Kidney epithelial cell (primary cell): Measurements from ENCODE around the gene NMNAT1. TPM values are rescaled to one million over a fixed set of nuclear protein-coding genes. Genes with fewer than 3 reads are reported as not detected.

Experiments used
- DNase-seq: peaks from one replicate; pipeline ENCODE4 v3.0.0-alpha.2; 2010; ENCODE audit warnings: low read depth
- H3K27me3 ChIP-seq: 2 replicates; pipeline ENCODE4 v1.6.0; 2011; ENCODE audit warnings: low read length; ENCODE audit not compliant: control insufficient read depth, insufficient read depth
- H3K36me3 ChIP-seq: 2 replicates; pipeline ENCODE4 v1.5.1; 2011; ENCODE audit warnings: low read length; ENCODE audit not compliant: control insufficient read depth, insufficient read depth
- H3K4me3 ChIP-seq: 2 replicates; pipeline ENCODE4 v1.5.1; 2011; ENCODE audit warnings: low read depth, mild to moderate bottlenecking, control low read depth, low read length
- total RNA-seq: library from RNA; depleted of rRNA; stranded (reverse); fragments of >200 nt; gene quantifications from 2 replicates; pipeline ENCODE4 v1.2.3, GENCODE V29; 2015
- TF ChIP-seq, protein P1 (sequence below): IDR thresholded peaks from 2 replicates; pipeline ENCODE4 v1.5.1; 2011; ENCODE audit warnings: mild to moderate bottlenecking, moderate library complexity, low read length, control low read depth, inconsistent platforms; ENCODE audit not compliant: insufficient read depth, poor library complexity, severe bottlenecking

Gene NMNAT1
- total RNA-seq, 1 donor from 2014 or later, result 8.9 TPM

DNA sequence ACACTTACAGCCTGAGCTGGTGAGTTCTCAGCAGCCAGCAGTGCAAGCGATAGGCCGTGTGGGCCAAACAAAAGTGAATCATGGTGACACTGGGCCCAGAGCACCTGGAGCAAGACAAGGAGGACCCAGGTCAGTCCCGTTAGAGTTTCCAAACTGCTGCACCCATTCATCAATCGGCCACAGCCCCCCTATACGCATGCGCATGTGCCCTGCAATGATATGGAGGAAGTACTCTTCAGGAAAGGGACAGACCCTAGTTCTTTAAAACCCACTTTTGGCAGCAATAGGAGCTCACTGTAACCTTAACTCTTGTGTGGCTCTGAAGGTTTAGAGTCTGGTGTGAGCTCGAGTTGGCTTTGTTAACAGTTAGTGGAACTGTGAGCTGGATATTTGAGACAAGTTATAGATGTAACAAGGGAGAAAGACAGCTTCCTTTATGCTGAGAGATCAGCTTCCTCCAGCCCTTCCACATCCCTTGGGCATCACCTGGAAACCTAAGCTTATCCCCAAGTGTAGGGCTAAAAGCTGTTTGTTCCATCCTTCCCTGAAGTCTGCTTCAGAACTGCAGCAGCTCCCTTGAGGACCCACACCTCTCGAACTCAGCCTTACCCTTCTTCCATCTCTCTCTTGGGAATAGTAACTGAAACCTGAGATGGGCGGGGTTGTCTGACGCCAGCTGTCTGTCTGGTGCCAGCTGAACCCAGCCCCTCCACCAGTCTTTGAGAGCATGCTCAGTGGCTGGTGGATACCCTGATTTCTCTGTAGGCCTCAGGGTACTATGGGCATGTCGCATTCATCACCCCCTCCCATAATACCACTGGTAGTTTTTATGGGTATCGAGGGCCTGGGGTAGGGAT is 17.7 kb downstream of the NMNAT1 start:
- H3K36me3 ChIP-seq, result no peaks in the 10 kb centered on the region
- no peak overlapping the region for H3K4me3 ChIP-seq
- no peak for DNase-seq
- TF ChIP-seq, protein P1, sequence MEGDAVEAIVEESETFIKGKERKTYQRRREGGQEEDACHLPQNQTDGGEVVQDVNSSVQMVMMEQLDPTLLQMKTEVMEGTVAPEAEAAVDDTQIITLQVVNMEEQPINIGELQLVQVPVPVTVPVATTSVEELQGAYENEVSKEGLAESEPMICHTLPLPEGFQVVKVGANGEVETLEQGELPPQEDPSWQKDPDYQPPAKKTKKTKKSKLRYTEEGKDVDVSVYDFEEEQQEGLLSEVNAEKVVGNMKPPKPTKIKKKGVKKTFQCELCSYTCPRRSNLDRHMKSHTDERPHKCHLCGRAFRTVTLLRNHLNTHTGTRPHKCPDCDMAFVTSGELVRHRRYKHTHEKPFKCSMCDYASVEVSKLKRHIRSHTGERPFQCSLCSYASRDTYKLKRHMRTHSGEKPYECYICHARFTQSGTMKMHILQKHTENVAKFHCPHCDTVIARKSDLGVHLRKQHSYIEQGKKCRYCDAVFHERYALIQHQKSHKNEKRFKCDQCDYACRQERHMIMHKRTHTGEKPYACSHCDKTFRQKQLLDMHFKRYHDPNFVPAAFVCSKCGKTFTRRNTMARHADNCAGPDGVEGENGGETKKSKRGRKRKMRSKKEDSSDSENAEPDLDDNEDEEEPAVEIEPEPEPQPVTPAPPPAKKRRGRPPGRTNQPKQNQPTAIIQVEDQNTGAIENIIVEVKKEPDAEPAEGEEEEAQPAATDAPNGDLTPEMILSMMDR, result no peak
- no peaks in the 10 kb centered on the region for H3K27me3 ChIP-seq

DNA sequence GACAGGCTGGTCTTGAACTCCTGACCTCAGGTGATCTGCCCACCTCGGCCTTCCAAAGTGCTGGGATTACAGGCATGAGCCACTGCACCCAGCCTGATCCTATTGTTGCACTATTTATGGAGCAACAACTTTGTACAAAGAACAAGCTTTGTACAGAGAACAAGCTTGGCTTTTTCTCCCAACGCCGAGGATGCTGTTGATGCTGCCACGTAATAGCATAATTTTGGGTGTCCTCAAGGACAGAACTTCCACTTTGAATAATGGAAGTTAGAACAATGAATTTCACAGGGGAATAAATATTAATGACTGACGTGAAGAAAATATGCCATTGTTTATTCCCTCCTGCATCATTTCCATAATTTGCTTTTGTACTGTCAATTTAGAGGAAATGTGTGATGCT is 41.0 kb downstream of the NMNAT1 start:
- TF ChIP-seq, protein P1, result no peak
- H3K27me3 ChIP-seq, result no peaks in the 10 kb centered on the region
- DNase-seq, result no peak

DNA sequence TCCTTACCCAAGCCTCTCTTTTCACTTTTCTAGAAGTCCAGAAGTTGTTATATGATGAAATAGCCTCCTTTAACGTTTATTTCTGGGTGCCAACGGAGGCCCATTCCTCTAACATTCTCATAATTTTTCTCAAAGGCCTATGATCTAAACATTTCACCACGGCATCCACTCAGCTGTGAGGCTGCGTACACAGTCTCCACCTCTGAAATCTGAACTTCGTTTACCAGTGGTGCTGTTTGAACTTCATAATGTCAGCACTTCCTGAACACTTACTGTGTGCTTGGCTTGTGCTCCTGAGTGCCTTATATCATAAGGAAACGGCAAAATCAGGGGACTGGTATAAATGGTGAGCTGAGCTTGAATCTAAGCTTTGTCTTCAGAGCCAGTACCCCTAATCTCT is 41.7 kb downstream of the NMNAT1 start:
- H3K27me3 ChIP-seq, result no peaks in the 10 kb centered on the region
- no peak overlapping the region for H3K4me3 ChIP-seq
- H3K36me3 ChIP-seq, result no peaks in the 10 kb centered on the region
- DNase-seq, result no peak
- TF ChIP-seq, protein P1, result no peak

More for the DNA sequence above, 41.0 kb downstream of the NMNAT1 start:
- Histone ChIP-seq H3K4me3 (no peak overlapping the region), H3K36me3 (no peaks in the 10 kb centered on the region)

DNA sequence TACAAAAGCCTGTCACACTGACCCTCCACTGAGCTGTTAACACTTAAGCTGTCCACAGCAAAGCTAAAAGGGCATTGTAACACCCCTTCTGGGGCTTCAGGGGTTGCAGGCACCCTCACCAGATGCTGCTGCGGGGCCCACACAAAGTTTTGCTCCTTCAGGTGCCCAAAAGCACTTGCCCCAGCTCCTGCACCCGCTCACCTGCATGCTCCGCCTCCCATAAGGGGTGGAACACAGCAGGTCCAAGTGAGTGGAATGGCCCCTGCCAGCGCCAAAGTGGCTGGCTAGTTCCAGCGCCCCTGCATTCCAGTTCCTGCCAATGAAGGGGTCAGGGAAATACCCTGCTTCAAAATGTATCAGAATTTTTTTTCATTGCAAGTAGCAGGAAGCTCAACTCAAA is 46.5 kb downstream of the NMNAT1 start:
- no peak for DNase-seq
- no peak overlapping the region for H3K4me3 ChIP-seq
- TF ChIP-seq, protein P1, result no peak
- no peaks in the 10 kb centered on the region for H3K36me3 ChIP-seq
- no peaks in the 10 kb centered on the region for H3K27me3 ChIP-seq

DNA sequence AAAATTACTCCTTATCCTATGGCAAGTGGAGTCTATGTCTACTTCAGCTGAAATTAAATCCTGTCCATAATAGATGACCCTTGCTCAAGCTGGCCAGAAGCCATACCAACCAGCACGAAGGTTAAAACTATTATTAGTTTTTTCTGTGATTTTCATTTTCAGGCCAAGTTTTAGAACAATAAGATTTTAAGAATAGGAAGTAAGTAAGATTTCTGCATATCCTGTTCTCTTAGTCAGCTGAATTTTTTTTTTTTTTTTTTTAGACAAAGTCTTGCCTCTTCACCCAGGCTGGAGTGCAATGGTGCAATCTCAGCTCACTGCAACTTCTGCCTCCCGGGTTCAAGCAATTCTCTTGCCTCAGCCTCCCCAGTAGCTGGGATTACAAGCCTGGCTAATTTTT is 47.7 kb downstream of the NMNAT1 start:
- DNase-seq, result no peak
- Histone ChIP-seq H3K4me3 (no peak overlapping the region), H3K36me3 (no peaks in the 10 kb centered on the region), H3K27me3 (no peaks in the 10 kb centered on the region)
- TF ChIP-seq, protein P1, result no peak

DNA sequence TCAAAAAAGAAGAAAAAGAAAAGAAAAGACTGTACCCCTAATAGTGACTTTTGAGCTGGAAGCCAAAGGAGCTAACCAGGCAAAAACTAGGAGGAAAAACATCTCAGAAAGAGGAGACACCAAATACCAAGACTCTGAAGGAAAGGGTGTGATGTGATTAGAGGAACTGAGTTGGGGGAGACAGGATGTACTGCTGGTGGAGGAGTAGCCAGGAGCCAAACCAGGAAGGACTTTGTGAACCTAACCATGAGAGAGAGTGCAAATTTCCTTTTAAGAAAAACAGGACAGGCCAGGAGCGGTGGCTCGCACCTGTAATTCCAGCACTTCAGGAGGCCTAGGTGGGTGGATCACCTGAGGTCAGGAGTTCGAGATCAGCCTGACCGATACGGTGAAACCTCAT is 49.6 kb downstream of the NMNAT1 start:
- no peak for DNase-seq
- Histone ChIP-seq H3K27me3 (peaks cover 10% of the 10 kb centered on the region), H3K36me3 (no peaks in the 10 kb centered on the region), H3K4me3 (no peak overlapping the region)
- TF ChIP-seq, protein P1, result no peak
